Skeletal muscle tissue (tissue), 4 donors: ENCODE results near the gene RAMP2. TPM values are rescaled to one million over a fixed set of nuclear protein-coding genes. Genes with fewer than 3 reads are reported as not detected.

Experiments used
- H3K27ac ChIP-seq: one replicate; pipeline ENCODE4 v1.7.0; 2013; ENCODE audit warnings: mild to moderate bottlenecking, low read depth, low read length, inconsistent platforms
- H3K27me3 ChIP-seq, 3 donors: one replicate each; pipeline ENCODE4 v1.7.0; 2013; ENCODE audit warnings: low read length in 3 of 3; ENCODE audit not compliant: control insufficient read depth in 3 of 3, insufficient read depth in 3 of 3
- H3K36me3 ChIP-seq, 3 donors: one replicate each; pipeline ENCODE4 v1.7.0; 2013; ENCODE audit warnings: low read length in 3 of 3; ENCODE audit not compliant: control insufficient read depth in 3 of 3, insufficient read depth in 3 of 3
- H3K4me1 ChIP-seq, 3 donors: one replicate each; pipeline ENCODE4 v1.7.0; 2013; ENCODE audit warnings: low read length in 3 of 3, mild to moderate bottlenecking in 3 of 3; ENCODE audit not compliant: control insufficient read depth in 3 of 3, insufficient read depth in 3 of 3
- H3K4me3 ChIP-seq, 3 donors: one replicate each; pipeline ENCODE4 v1.7.0; 2013; ENCODE audit warnings: low read length in 3 of 3
- H3K9ac ChIP-seq, 3 donors: one replicate each; pipeline ENCODE4 v1.7.0; 2013; ENCODE audit warnings: low read length in 3 of 3, mild to moderate bottlenecking in 3 of 3, moderate library complexity in 2 of 3, low read depth in 1 of 3
- H3K9me3 ChIP-seq, 3 donors: one replicate each; pipeline ENCODE4 v1.7.0; 2013; ENCODE audit warnings: low read length in 3 of 3; ENCODE audit not compliant: control insufficient read depth in 3 of 3
- total RNA-seq: library from RNA; depleted of rRNA; stranded (reverse); fragments of >200 nt; gene quantifications from one replicate; pipeline ENCODE4 v1.2.3, GENCODE V29; 2014
- donor health status: Osteomylitis.

Gene RAMP2
- total RNA-seq, 1 donor from 2014 or later = 16.2 TPM

DNA sequence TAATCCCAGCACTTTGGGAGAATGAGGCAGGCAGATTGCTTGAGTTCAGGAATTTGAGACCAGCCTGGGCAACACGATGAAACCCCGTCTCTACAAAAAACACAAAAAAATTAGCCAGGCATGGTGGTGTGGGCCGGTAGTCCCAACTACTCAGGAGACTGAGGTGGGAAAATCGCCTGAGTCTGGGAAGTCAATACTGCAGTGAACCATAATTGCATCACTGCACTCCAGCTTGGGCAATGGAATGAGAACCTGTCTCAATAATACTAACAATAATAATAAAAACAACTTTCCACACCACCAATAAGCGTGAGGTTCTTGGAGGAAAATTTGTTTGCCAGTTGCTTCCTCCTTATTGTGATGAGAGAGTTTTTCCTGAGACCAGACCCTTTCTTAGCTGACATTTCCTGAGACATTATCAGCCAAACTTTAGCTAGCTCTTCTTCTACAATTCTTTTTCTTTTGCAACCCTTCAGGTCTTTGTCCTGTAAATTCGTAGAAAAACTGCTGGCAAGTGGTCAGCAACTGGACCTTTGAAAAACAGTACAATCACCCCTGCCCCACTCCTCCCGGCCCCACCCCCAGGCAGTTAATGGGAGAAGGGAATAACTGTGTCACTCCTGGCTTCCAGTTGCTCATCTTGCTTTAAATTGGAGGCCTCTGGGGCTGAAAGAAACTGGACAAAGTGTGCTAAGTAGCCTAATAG lies 12.7 kb upstream of the RAMP2 start:
- H3K9ac ChIP-seq = no peak overlapping the region
- no peak overlapping the region for H3K4me3 ChIP-seq
- no peaks in the 10 kb centered on the region for H3K27me3 ChIP-seq
- no peaks in the 10 kb centered on the region for H3K9me3 ChIP-seq
- peaks cover 19 to 33% (median 32%) of the 10 kb centered on the region in 3 donors for H3K4me1 ChIP-seq
- no peaks in the 10 kb centered on the region for H3K36me3 ChIP-seq
- peak overlapping the region; percentile 23 for H3K27ac ChIP-seq

DNA sequence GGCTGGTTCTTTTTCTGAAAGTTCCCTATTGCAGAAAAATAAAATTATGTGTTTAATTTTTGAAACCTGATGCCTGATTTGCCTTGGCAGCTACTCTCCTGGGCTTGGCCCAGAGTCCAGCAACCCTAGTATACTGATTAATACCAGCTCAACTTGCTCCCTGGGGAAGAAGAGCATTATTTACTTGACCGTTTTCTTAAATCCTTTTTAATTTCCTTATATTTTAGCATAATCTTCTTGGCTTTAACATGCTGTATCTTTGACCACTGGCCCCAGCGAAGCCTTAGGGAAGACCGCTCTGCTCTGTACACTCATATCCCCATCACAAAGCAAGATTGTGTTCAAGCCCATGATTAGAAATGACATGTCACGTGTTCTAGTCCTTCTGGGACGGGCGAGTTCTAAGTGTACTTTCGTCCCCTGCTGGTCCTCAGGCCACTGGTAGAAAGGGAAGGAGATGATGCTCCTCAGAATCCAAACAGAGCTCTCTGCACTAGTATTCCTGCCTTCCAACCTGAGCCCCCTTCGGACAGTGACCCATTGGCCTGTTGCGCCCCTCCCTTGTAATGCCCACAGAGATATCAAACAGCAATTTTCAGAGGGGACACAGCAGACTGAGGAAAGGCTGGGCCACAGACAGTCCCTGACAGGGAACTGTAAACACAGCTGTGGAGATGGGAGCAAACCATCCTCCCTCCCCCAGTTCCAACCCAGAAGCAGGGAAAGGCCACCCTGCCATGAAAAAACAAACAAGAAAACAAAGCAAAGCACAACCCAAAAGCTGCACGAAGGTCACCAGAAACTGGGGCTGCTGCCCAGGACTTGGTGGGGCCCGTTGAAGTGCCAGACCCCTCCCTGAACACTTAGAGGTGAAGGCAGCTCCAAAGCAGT lies 11.9 kb upstream of the RAMP2 start:
- H3K4me1 ChIP-seq = peaks cover 11 to 25% (median 24%) of the 10 kb centered on the region in 3 donors
- H3K27me3 ChIP-seq = no peaks in the 10 kb centered on the region
- no peak overlapping the region for H3K4me3 ChIP-seq
- H3K9me3 ChIP-seq = no peaks in the 10 kb centered on the region
- H3K27ac ChIP-seq = peak overlapping the region; percentile 23
- no peaks in the 10 kb centered on the region for H3K36me3 ChIP-seq
- H3K9ac ChIP-seq = no peak overlapping the region

DNA sequence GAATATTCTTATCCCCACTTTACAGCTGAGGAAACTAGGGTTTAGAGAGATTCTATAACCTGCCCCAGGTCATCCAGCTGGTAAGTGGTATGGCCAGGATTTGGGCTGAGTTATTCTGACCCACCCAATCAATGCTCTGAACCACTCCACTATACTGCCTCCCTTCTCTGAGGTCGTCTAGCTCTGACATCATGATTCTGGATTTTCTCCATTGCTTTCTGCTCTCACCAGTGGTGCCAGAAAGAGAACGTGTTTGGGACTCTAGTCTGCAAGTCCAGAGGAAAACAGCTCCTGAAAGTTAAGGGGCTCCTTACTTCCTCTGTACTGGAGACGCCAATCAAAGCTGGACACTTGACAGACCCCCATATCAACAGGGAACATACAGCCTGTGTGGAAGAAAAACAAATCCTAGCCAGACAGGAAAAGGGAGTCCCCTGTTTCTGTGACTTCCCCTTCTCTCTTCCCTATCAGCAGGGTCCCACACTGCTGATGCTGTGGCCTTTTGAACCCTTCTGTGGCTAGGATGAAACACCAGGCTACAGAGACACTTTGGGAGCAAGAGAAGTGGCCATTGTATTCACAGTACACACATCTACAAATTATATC lies 10.2 kb upstream of the RAMP2 start:
- no peaks in the 10 kb centered on the region for H3K27me3 ChIP-seq
- H3K9me3 ChIP-seq = no peaks in the 10 kb centered on the region
- H3K9ac ChIP-seq = no peak overlapping the region
- no peaks in the 10 kb centered on the region for H3K36me3 ChIP-seq
- peak overlapping the region; percentile 3 for H3K27ac ChIP-seq
- peaks cover 6 to 18% (median 17%) of the 10 kb centered on the region in 3 donors for H3K4me1 ChIP-seq
- H3K4me3 ChIP-seq = no peak overlapping the region

DNA sequence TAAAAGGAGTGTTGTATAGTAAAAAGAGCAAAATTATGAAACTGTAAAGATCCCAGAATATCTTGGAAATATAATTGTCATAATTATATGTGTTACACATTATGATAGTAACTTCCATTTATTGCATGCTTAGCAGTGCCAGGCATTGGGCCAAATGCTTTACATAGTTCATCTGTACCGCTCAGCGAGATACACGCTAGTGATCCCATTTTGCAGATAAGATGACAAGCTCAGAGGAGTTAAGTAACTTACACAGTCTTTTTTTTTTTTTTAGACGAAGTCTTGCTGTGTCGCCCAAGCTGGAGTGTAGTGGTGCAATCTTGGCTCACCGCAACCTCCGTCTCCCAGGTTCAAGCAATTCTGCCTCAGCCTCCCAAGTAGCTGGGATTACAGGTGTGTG lies 9.4 kb upstream of the RAMP2 start:
- no peaks in the 10 kb centered on the region for H3K36me3 ChIP-seq
- no peaks in the 10 kb centered on the region for H3K9me3 ChIP-seq
- no peak overlapping the region for H3K4me3 ChIP-seq
- H3K4me1 ChIP-seq = peaks cover 6 to 18% (median 17%) of the 10 kb centered on the region in 3 donors
- H3K27me3 ChIP-seq = no peaks in the 10 kb centered on the region
- H3K9ac ChIP-seq = no peak overlapping the region
- H3K27ac ChIP-seq = no peak overlapping the region

DNA sequence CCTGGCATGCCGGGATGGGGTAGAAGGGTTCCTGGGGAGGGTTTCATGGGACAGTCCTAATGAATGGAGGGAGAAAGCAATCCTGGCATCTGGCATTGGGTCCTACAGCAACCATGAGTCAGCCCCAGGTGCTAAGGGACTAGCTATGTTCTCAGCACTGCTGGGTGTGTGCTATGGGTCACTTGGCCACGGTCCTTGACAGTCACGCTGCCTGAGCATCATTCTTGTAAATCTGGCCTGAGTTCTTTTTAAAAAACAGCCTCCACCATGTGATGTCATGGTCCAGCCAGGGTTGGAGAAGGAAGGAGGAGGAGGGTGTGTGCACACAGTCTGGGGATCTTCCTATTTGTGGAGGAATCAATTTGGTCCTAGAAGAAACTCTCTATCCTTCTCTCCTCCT lies 6.2 kb upstream of the RAMP2 start:
- Histone ChIP-seq H3K9me3 (no peaks in the 10 kb centered on the region), H3K36me3 (no peaks in the 10 kb centered on the region), H3K4me3 (no peak overlapping the region), H3K27ac (peak overlapping the region; percentile 52), H3K4me1 (peaks cover 0 to 11% (median 10%) of the 10 kb centered on the region in 3 donors), H3K27me3 (peaks cover 0 to 2% (median under 1%) of the 10 kb centered on the region in 3 donors), H3K9ac (no peak overlapping the region)

DNA sequence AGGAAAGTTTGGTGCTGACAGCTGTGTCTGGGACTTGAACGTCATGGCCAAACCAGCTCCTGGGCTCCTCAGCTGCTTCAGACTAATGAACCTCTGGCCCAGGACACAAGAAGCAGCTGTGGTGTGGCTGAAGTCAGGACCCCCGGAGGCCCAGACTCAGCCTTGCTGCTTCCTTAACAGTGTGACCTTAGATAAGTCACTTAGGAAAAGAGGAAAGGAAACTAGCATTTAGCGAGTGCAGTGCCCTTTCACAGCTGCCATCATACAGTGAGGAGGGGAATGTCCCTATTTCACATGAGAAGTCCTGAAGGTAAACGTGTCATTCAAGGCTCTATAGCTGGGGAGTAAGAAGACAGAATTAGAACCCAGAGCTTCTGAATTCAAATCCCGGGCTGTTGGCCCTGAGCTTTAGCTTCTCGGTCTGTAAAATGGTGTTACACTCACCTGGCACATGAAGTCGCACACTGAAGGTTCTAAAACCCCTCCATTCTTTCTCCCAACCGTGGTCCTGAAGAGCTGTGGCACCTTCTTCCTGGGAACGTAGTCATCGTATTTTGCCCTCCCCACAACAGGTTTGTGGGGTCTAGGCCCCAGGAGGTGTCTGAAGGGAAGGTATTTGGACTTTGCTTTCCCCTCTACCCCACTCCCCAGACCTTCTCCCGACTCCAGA lies 910 bp upstream of the RAMP2 start:
- peaks cover 6 to 12% (median 7%) of the 10 kb centered on the region in 3 donors for H3K4me1 ChIP-seq
- no peaks in the 10 kb centered on the region for H3K36me3 ChIP-seq
- peak overlapping the region in 1 of 3 donors; percentile 74 for H3K9ac ChIP-seq
- peak overlapping the region; percentile 17 to 63 (median 36) for H3K4me3 ChIP-seq
- no peak overlapping the region for H3K27ac ChIP-seq
- H3K27me3 ChIP-seq = peaks cover 9 to 28% (median 26%) of the 10 kb centered on the region in 3 donors
- H3K9me3 ChIP-seq = no peaks in the 10 kb centered on the region

DNA sequence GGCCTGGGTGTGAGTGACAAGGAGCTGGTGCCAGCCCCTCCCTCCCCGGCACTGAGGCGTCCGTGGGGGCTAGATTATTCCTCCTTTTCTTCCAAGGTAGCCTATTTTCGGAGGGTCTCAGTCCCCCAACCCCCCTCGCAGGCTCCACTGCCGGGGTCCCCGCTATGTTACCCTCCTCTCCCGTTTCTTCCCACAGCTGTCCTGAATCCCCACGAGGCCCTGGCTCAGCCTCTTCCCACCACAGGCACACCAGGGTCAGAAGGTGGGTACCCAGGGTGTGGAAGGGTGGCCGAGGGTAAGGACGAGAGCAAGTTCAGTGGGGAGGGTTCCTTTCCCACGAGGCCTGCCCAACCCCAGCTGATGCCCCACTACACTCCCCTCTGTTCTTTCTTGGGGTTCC lies 611 bp downstream of the RAMP2 start:
- Histone ChIP-seq H3K27ac (peak overlapping the region; percentile 52), H3K9me3 (no peaks in the 10 kb centered on the region), H3K27me3 (peaks cover 12 to 30% (median 28%) of the 10 kb centered on the region in 3 donors), H3K4me1 (peaks cover 6 to 12% (median 7%) of the 10 kb centered on the region in 3 donors), H3K36me3 (no peaks in the 10 kb centered on the region), H3K9ac (peak overlapping the region; percentile 50 to 74 (median 66)), H3K4me3 (peak overlapping the region; percentile 46 to 63 (median 61))

DNA sequence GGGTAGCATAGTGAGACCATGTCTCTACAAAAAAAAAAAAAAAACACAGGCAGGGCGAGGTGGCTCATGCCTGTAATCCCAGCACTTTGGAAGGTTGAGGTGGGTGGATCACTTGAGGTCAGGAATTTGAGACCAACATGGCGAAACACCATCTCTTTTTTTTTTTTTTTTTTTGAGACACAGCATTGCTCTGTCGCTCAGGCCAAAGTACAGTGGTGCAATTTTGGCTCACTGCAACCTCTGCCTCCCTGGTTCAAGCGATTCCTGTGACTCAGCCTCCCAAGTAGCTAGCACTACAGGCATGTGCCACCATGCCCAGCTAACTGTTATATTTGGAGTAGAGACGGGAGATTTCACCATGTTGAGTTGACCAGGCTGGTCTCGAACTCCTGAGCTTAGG lies 5.1 kb downstream of the RAMP2 start:
- H3K36me3 ChIP-seq = no peaks in the 10 kb centered on the region
- no peak overlapping the region for H3K9ac ChIP-seq
- peaks cover 12 to 19% (median 17%) of the 10 kb centered on the region in 3 donors for H3K27me3 ChIP-seq
- H3K27ac ChIP-seq = no peak overlapping the region
- no peaks in the 10 kb centered on the region for H3K9me3 ChIP-seq
- H3K4me3 ChIP-seq = no peak overlapping the region
- peaks cover 3 to 9% (median 5%) of the 10 kb centered on the region in 3 donors for H3K4me1 ChIP-seq

DNA sequence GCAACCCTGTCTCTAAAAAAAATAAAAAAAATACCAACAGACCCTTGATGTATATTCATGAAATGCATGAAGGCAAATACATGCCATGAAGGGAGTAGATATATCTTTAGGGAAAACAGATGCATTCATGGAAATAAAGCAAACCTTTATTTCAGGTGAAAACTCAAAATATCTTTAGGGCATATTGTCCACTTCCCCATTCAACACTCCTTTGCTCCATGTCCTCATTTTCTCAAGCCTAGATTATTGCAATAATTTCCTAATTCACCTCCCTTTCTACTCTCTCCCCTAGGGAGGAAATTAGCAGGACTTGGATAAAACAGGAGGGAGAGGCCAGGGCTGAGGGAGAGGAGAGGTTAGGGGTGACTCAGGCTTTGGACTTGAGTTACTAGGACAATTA lies 6.5 kb downstream of the RAMP2 start:
- peaks cover 0 to 1% (median under 1%) of the 10 kb centered on the region in 3 donors for H3K4me1 ChIP-seq
- H3K9me3 ChIP-seq = no peaks in the 10 kb centered on the region
- peaks cover 4 to 5% (median 5%) of the 10 kb centered on the region in 3 donors for H3K27me3 ChIP-seq
- no peak overlapping the region for H3K4me3 ChIP-seq
- no peak overlapping the region for H3K27ac ChIP-seq
- no peak overlapping the region for H3K9ac ChIP-seq
- H3K36me3 ChIP-seq = no peaks in the 10 kb centered on the region
